ENCODE data around the gene RBKS. TPM values are rescaled to one million over a fixed set of nuclear protein-coding genes. Genes with fewer than 3 reads are reported as not detected.

The RBKS gene
- total RNA-seq, 1 experiment from 2014 or later: 3.3 TPM

GRCh38 chr2:27906074-27906473, 15.9 kb upstream of the RBKS start:
- intact Hi-C loops (cut with micrococcal nuclease; ENCODE audit: unreplicated experiment): no loop called here
- H3K4me1 Mint-ChIP-seq (ENCODE audit: low read depth, unreplicated experiment): peaks cover 13% of the 10 kb centered on the region

GRCh38 chr2:27904405-27904665, 14.1 kb upstream of the RBKS start:
- Mint-ChIP-seq H3K4me3 (ENCODE audit: low read depth, unreplicated experiment) (no peak overlapping the region), H3K36me3 (ENCODE audit: insufficient read depth, unreplicated experiment) (peaks cover 13% of the 10 kb centered on the region), H3K9me3 (ENCODE audit: low read depth, unreplicated experiment) (no peaks in the 10 kb centered on the region), H3K4me1 (ENCODE audit: low read depth, unreplicated experiment) (peaks cover 13% of the 10 kb centered on the region), H3K27ac (ENCODE audit: unreplicated experiment) (no peak overlapping the region), H3K27me3 (ENCODE audit: unreplicated experiment) (no peaks in the 10 kb centered on the region)
- TF ChIP-seq CTCF (IDR thresholded peaks at IDR 0.05; ENCODE audit: unreplicated experiment): no peak
- no TSS peak for BruUV-seq (replicated peaks)
- intact Hi-C loops (cut with micrococcal nuclease; ENCODE audit: unreplicated experiment): no loop called here
- no peak for DNase-seq
- CTCF ChIA-PET: interaction anchor here (1.2 kb wide), 1 partner anchor 99 kb away, joined by 3 read pairs; no protein-coding TSS in a partner anchor

More at GRCh38 chr2:27906074-27906473, 15.9 kb upstream of the RBKS start:
- no peaks in the 10 kb centered on the region for H3K27me3 Mint-ChIP-seq (ENCODE audit: unreplicated experiment)
- TF ChIP-seq CTCF (IDR thresholded peaks at IDR 0.05; ENCODE audit: unreplicated experiment): no peak
- no peak overlapping the region for H3K4me3 Mint-ChIP-seq (ENCODE audit: low read depth, unreplicated experiment)
- BruUV-seq (replicated peaks): no TSS peak
- CTCF ChIA-PET: no interaction called here
- peaks cover 13% of the 10 kb centered on the region for H3K36me3 Mint-ChIP-seq (ENCODE audit: insufficient read depth, unreplicated experiment)
- H3K9me3 Mint-ChIP-seq (ENCODE audit: low read depth, unreplicated experiment): no peaks in the 10 kb centered on the region
- no peak for DNase-seq
- no peak overlapping the region for H3K27ac Mint-ChIP-seq (ENCODE audit: unreplicated experiment)

GRCh38 chr2:27903649-27904404, 13.6 kb upstream of the RBKS start:
- intact Hi-C loops (cut with micrococcal nuclease; ENCODE audit: unreplicated experiment): no loop called here
- no TSS peak for BruUV-seq (replicated peaks)
- peaks cover 13% of the 10 kb centered on the region for H3K4me1 Mint-ChIP-seq (ENCODE audit: low read depth, unreplicated experiment)
- no peak overlapping the region for H3K4me3 Mint-ChIP-seq (ENCODE audit: low read depth, unreplicated experiment)
- CTCF ChIA-PET: interaction anchor here (1.2 kb wide), 1 partner anchor 99 kb away, joined by 3 read pairs; no protein-coding TSS in a partner anchor
- TF ChIP-seq CTCF (IDR thresholded peaks at IDR 0.05; ENCODE audit: unreplicated experiment): no peak
- H3K27me3 Mint-ChIP-seq (ENCODE audit: unreplicated experiment): no peaks in the 10 kb centered on the region
- H3K27ac Mint-ChIP-seq (ENCODE audit: unreplicated experiment): no peak overlapping the region
- H3K9me3 Mint-ChIP-seq (ENCODE audit: low read depth, unreplicated experiment): no peaks in the 10 kb centered on the region
- no peak for DNase-seq
- H3K36me3 Mint-ChIP-seq (ENCODE audit: insufficient read depth, unreplicated experiment): peaks cover 13% of the 10 kb centered on the region

- H3K9me3 Mint-ChIP-seq (ENCODE audit: low read depth, unreplicated experiment): no peaks in the 10 kb centered on the region
- H3K36me3 Mint-ChIP-seq (ENCODE audit: insufficient read depth, unreplicated experiment): peaks cover 13% of the 10 kb centered on the region
- H3K27ac Mint-ChIP-seq (ENCODE audit: unreplicated experiment): no peak overlapping the region
- peaks cover 13% of the 10 kb centered on the region for H3K4me1 Mint-ChIP-seq (ENCODE audit: low read depth, unreplicated experiment)
- BruUV-seq (replicated peaks): no TSS peak
- intact Hi-C loops (cut with micrococcal nuclease; ENCODE audit: unreplicated experiment): no loop called here
- DNase-seq: no peak
- H3K4me3 Mint-ChIP-seq (ENCODE audit: low read depth, unreplicated experiment): no peak overlapping the region
- no peak for TF ChIP-seq CTCF (IDR thresholded peaks at IDR 0.05; ENCODE audit: unreplicated experiment)
- CTCF ChIA-PET: no interaction called here
- no peaks in the 10 kb centered on the region for H3K27me3 Mint-ChIP-seq (ENCODE audit: unreplicated experiment)
Observed at GRCh38 chr2:27903018-27903417, 12.8 kb upstream of the RBKS start.
